Measurements from ENCODE around the gene HAL. TPM values are rescaled to one million over a fixed set of nuclear protein-coding genes. Genes with fewer than 3 reads are reported as not detected.

Gene HAL
- total and polyA plus RNA-seq, 2 of the 13 experiments (the other 11 are each of a cell fraction or from before 2014, with no cell fraction given) = 0.89 to 37.8 TPM

DNA sequence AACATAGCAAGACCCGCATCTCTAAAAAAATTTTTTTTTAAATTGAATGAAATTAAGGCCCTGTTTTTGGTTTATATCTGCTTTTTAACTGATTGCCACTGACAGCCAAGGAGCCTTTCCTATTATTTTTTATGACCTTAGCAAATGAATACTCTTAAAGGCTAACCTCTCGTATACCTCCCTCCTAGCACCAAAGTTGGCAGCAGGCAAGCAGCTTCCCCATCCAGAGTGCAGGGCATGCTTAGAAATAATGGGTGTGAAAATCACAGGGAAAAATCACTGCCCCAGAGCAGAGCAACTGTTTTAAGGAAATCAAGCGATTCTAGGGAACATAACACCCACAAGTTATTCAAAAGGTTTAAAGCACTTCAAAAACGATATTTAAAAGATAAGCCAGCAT lies 20.7 kb downstream of the HAL start:
- FAIRE-seq (no peak), DNase-seq (ENCODE audit: low spot score) (no peak), ATAC-seq (no peak)
- H4K20me1 ChIP-seq (ENCODE audit: insufficient read depth, low read length) = no peaks in the 10 kb centered on the region
- WGBS (ENCODE audit: low lambda C conversion rate) = 79% methylated on average over 4 of the region's 4 CpGs
- peaks cover 88% of the 10 kb centered on the region for H3K4me1 ChIP-seq (ENCODE audit: insufficient read depth, low read length)
- TF ChIP-seq REL (CRISPR knock-in tag; conservative IDR thresholded peaks at IDR 0.05) (no peak), MLXIP (CRISPR knock-in tag; IDR thresholded peaks at IDR 0.05; ENCODE audit: borderline replicate concordance) (no peak), BHLHE40 (IDR thresholded peaks at IDR 0.05; ENCODE audit: low read length) (no peak), SAP130 (CRISPR knock-in tag; IDR thresholded peaks at IDR 0.05; ENCODE audit: low read depth) (no peak), DMTF1 (CRISPR knock-in tag; IDR thresholded peaks at IDR 0.05) (no peak), SP2 (CRISPR knock-in tag; IDR thresholded peaks at IDR 0.05) (no peak), NRL (CRISPR knock-in tag; IDR thresholded peaks at IDR 0.05; ENCODE audit: borderline replicate concordance) (no peak), KDM4B (CRISPR knock-in tag; IDR thresholded peaks at IDR 0.05) (no peak), MTA1 (CRISPR knock-in tag; IDR thresholded peaks at IDR 0.05; ENCODE audit: borderline replicate concordance) (no peak), NCOA2 (CRISPR knock-in tag; IDR thresholded peaks at IDR 0.05) (no peak), HOXD1 (CRISPR knock-in tag; IDR thresholded peaks at IDR 0.05) (no peak), RFXANK (CRISPR knock-in tag; IDR thresholded peaks at IDR 0.05) (no peak), ZNF556 (CRISPR knock-in tag; IDR thresholded peaks at IDR 0.05; ENCODE audit: borderline replicate concordance) (no peak), ZKSCAN5 (CRISPR knock-in tag; IDR thresholded peaks at IDR 0.05) (no peak)
- TF ChIP-seq, protein P1, sequence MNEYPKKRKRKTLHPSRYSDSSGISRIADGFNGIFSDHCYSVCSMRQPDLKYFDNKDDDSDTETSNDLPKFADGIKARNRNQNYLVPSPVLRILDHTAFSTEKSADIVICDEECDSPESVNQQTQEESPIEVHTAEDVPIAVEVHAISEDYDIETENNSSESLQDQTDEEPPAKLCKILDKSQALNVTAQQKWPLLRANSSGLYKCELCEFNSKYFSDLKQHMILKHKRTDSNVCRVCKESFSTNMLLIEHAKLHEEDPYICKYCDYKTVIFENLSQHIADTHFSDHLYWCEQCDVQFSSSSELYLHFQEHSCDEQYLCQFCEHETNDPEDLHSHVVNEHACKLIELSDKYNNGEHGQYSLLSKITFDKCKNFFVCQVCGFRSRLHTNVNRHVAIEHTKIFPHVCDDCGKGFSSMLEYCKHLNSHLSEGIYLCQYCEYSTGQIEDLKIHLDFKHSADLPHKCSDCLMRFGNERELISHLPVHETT (CRISPR knock-in tag; conservative IDR thresholded peaks at IDR 0.05) = no peak
- TF ChIP-seq, protein P2, sequence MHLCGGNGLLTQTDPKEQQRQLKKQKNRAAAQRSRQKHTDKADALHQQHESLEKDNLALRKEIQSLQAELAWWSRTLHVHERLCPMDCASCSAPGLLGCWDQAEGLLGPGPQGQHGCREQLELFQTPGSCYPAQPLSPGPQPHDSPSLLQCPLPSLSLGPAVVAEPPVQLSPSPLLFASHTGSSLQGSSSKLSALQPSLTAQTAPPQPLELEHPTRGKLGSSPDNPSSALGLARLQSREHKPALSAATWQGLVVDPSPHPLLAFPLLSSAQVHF (CRISPR knock-in tag; IDR thresholded peaks at IDR 0.05) = no peak
- no peaks in the 10 kb centered on the region for H3K79me2 ChIP-seq (ENCODE audit: insufficient read depth, low read length)
- H3K27me3 ChIP-seq (ENCODE audit: control insufficient read depth in 1 of 2, insufficient read depth in 2 of 2, low read length in 2 of 2) = no peaks in the 10 kb centered on the region
- H3K27ac ChIP-seq (ENCODE audit: extremely low read length, insufficient read depth, low read length) = peak overlapping the region; percentile 74
- CTCF ChIA-PET (ENCODE audit: low intra/inter-chr PET ratio, low total read pairs) = no interaction called here
- intact Hi-C loops (cut with micrococcal nuclease; ENCODE audit: unreplicated experiment) = no loop called here
- POLR2A ChIA-PET = interaction anchor here (3.8 to 7.0 kb wide), 2 partner anchors 9 to 33 kb away, joined by 64 to 92 read pairs; partner anchors contain the start of genes AMDHD1 and CCDC38
- in situ Hi-C loops (cut with HindIII; ENCODE audit: extremely low pct_ligation_motif_present, low pct_unique_long_range_greater_than_20kb) = loop anchor here (25.0 kb wide), 1 partner anchor 388 kb away; no protein-coding TSS in a partner anchor
- H2AFZ ChIP-seq (ENCODE audit: low read length) = no peak overlapping the region
- no peak overlapping the region for H3K4me3 ChIP-seq (replicated peaks in 1 of 3; ENCODE audit: insufficient read depth in 1 of 3, low read depth in 2 of 3, low read length in 3 of 3)
- no peaks in the 10 kb centered on the region for H3K9me3 ChIP-seq (ENCODE audit: low read length)
- TSS peak; percentile 42 for BruUV-seq (replicated peaks)
- H3K4me2 ChIP-seq (ENCODE audit: low read depth, low read length) = 0 out of 2 replicates have a peak overlapping the region, but pooled peaks have one; percentile 59
- H3K9ac ChIP-seq (ENCODE audit: insufficient read depth, low read depth, low read length) = 0 out of 2 replicates have a peak overlapping the region, but pooled peaks have one; percentile 11
- no peaks in the 10 kb centered on the region for H3K36me3 ChIP-seq (replicated peaks in 1 of 2; ENCODE audit: control insufficient read depth in 1 of 2, insufficient read depth in 2 of 2, low read length in 2 of 2)
